ENCODE measurements around the gene CEACAM5.

GRCh38 chr19:41699968-41700323, 8.5 kb upstream of the CEACAM5 start:
- no peak for TF ChIP-seq CTCF (IDR thresholded peaks at IDR 0.05)
- TF ChIP-seq POLR2A (IDR thresholded peaks at IDR 0.05): no peak
- TF ChIP-seq EP300 (IDR thresholded peaks at IDR 0.05): no peak
